GM18907 (cell line): ENCODE results near the gene FAR2.
"Not testable (repeated sequence)": the region's sequence is repeated elsewhere in the genome, so short reads cannot be mapped to it uniquely, and the experiment has no call there.

Source experiments
- ATAC-seq: cut with Tn5 transposase; IDR thresholded peaks from one replicate; pipeline ENCODE4 v1.9.1; 2021; ENCODE audit warnings: mild to moderate bottlenecking, moderate library complexity; ENCODE audit not compliant: unreplicated experiment

Gene FAR2

DNA sequence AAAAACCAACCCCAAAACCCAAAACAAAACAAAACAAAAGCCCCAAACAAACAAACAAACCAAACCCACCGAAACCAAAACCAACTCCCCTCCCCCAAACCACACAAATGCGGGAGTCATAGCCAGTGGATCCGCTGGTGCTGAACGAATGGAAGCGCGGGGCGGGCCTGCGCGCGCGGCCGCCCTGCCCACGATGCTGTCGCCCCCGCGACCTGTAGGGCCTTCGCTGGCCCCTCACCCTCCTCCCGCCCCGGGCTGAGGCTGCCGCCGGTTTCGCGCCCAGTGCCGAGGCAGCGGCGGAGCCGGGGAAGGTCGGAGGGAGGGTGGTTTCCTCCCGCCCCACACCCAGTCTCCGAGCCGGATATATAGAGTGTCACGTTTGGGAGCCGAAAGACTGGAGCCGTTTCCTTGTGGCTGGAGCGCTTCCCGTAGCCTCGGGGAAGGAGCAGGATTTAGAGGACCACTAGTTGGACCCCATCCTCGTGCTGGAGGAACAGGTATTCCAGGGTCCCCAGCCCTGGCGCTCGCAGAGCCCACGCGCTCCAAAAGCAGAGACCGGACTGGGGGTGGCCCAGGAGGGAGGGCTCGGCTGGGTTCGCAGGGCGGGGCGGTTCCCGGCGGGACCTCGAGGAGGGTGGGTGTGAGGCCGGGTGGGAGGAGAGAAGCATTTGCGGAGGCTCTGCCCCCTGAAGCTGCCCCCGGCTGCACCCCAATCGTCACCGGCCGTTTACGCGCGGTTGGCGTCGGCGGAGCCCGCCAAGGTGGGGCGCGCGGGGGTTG is at the start of gene FAR2:
TSS of gene FAR2 (plus strand) at position 368 of the 780 bp plus-strand sequence. CDS start 121,172 bp downstream, outside the sequence.
- ATAC-seq = peak; percentile 63

DNA sequence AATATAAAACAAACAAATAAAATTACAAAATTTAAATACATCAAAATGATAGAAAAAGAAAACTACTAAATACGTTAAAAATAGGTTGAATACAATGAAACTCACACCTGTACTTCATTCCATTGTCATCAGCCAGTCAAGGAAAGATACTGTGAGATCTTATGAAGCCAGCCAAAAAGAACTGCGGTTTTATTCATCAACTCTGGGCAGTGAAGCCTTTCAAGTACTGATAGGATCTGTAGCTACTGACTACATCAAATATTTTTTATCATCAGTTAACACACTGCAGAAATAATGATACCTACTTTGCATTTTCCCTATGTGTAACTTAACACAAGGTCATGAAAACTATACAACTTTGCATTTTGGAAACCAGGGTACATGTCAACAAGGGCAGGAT is 46.3 kb upstream of the FAR2 start:
- no peak for ATAC-seq

DNA sequence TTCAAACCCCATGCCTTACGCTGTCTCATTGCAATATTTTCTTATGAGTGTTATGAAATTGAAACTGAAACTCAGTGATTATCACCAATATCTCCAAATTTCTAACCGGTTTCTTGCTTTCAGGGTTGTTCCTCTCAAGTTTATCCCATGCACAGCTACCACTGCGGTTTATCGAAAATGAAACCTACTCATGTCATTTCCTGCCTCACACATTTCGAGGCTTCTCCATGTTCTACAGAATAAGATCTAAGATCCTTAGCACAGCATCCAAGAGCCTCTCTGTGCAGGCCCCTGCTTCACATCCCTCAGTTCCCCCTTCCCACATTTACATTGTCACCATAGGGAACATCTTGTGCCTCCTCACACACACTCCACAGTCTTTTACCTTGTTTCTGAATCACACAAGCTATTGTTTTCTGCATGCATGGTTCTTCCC is 45.5 kb upstream of the FAR2 start:
- peak; percentile 97 for ATAC-seq

DNA sequence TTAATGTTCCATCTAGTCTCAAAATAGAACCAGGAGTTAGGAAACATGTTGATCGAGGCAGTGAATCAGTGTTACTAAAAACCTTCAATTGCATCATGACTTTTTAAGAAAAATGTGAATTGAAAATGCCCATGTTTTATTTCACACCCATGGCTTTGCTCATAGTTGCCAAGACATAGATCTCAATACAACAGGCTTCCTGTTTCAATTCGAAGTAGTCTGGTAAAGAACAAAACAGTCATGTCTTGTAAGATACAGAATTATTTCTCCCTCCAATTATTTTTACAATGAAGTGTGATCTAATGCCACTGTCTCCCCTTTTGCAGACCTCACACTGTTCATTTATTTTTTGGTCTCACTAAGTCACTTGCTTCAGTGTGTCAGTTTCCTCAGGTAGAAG is 44.6 kb upstream of the FAR2 start:
- no peak for ATAC-seq

DNA sequence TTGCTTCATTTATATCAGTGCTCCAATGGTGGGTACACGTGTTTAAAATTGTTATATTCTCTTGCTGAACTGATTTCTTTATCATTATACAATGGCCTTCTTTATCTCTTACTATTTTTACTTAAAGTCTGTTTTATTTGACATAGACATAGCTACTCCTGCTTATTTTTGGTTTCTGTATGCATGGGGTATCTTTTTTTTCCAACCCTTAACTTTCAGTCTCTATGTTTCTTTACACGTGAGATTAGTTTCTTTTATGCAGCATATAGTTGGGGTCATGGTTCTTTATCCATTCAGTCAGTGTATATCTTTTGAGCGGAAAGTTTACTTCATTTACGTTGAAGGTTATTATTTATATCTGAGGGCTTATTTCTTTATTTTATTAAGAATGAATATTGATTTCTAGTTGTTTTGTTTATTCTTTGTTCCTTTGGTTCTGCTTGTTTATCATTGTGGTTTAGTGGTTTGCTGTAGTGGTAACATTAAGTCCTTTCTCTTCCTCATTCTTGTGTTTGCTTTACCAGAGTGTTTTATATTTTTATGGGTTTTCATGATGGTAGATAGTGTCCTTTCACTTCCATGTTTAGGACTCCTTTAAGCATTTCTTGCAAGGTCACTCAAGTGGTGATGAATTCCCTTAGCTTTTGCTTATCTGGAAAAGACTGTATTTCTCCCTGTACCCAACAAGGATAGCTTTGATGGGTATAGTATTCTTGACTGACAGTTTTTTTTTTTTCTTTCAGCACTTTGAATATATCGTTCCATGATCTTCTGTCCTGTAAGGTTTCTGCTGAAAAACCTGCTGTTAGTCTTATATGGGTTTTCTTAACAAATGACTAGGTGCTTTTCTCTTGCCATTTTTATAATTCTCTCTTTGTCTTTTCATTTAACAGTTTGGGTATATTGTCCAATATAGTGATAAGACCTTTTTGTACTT is 38.3 kb upstream of the FAR2 start:
- peak; percentile 87 for ATAC-seq

DNA sequence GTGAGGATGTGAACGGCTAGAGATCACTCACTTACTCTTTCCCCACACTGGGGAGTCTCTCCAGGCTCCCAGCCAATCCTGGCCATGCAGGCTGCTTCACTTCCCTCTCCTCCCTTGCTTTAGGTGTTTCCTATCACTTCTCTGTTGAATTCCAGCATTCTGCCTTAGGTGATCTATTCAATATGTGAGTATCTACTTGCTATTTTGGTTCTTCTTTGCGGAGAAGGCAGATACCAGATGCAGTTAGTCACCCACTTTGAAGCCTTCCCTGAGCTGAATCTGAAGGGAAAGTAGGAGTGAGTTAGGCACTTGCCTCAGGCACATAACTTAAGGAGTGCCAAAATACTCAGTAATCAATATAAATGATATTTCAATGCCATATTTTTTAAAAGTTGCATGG is 36.0 kb upstream of the FAR2 start:
- ATAC-seq = no peak

DNA sequence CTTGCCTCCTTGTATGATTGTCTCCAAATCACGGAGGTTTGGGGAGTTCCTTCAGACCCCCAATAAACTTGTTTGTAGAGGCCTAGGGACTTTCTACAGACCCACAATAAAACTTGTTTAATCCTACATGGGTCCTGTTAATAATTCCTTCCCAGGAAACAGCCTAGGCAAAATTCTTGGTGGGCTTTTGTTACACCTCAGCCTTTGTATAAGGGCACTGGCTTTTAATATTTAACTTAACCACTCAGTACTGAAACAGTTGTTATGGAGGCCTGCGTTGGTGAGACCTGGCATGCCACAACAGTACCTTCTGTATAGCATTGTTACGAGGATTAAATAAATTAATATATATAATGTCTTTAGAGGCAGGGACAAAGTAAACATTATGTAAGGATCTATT is 32.7 kb upstream of the FAR2 start:
- peak; percentile 83 for ATAC-seq

DNA sequence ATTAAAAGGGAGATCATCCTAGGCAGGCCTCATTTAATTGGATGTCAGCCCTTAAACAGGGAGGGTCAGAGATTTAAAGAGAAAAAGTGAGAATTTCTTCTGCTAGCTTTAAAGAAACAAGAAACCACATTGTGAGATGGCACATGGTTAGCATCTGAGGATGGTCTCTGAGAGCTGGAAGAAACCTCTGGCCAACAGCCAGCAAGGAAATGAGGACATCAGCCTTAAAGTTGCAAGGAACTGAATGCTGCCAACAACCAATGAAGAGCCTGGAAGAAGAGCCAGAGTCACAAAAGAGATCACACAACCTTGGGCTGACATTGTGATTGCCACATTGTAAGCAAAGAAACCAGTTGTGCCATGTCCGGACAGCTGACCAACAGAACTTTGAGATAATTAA is 17.5 kb upstream of the FAR2 start:
- no peak for ATAC-seq

DNA sequence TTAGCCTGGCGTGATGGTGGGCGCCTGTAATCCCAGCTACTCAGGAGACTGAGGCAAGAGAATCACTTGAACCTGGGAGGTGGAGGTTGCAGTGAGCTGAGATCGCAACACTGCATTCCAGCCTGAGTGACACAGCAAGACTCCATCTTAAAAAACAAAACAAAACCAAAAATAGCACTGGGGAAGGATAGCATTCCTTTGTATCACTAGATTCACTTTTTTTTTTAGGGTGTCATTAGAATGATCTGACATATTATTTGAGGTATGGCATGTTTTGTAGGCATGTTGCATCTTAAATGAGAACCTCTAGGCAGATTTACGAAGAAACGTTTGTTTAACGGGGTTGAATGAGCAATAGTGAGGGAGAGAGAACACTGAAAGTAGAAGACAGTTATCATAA is 16.8 kb upstream of the FAR2 start:
- no peak for ATAC-seq

DNA sequence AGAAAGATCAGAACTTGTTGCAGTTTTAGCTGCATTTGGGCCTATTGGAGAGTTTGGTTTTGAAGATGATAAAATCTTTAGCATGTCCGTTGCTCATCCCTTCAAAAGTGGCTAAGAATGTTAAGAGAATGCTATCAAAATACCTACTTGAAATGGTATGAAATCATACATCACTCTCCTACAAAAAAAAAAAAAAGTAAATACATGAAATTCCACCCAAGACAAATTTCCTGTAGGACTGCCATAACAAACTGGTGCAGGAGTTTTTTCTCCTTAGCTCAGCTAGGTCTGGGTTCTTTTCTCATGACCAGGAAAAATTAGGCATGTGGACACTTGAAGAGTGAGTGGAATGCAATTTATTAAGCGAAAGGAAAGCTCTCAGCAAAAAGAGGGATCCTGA is 15.9 kb upstream of the FAR2 start:
- ATAC-seq = no peak

DNA sequence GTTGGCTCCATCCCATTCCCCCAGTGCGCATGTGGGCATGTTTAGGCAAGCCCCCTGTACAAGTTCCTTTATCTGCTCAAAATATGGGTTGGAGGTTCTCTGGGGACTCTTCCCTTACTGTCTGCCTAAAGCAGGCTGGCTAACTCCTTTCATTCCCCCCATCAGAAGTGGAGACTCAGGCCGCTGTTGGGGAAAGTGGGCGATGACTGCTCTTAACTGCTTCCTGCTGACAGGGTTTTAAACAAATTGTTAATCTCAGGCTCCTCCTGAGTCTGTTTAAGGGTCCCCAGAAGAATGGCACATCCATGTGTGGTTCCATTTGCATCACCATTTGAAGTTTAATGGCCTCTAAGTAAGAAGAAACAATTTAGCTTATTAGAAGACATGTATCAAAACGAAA is 15.4 kb upstream of the FAR2 start:
- ATAC-seq = no peak

DNA sequence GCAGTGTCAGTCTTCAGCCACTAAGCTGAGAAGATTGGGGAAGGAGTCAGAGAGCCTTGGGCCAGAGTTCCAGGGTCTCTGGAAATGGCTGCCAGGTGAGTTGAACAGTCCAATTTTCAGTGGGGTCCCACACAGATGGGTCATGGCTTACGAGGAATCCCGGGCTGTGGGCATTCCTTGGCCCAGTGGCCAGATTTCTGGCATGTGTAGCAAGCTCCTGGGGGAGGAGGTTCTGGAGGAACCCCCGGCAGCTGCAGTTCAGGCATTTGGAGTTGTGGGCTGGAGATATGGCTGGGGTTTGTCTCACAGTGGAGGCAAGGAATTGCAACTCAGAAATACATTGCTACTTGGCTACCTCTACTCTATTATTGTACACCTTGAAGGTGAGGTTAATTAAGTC is 10.8 kb upstream of the FAR2 start:
- ATAC-seq = not testable (repeated sequence)

DNA sequence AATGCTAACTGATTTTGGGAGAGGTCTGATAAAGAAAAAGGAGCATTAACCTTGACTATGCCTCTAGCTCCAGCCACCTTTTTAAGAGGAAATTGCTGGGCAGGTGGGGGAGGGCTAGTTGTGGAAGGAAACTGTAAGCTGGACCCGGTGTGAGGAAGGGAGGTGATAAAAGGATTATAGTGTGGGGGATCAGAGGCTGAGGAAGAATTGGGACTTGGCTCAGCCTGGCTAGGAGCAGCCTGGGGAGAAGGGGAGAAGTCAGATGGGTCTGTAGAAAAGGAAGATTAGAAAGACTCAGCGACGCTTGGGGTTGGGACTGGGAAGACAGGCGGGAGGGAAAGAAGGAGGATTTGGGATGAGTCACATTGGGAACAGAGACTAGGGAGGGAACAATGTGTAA is 10.2 kb upstream of the FAR2 start:
- ATAC-seq = not testable (repeated sequence)

DNA sequence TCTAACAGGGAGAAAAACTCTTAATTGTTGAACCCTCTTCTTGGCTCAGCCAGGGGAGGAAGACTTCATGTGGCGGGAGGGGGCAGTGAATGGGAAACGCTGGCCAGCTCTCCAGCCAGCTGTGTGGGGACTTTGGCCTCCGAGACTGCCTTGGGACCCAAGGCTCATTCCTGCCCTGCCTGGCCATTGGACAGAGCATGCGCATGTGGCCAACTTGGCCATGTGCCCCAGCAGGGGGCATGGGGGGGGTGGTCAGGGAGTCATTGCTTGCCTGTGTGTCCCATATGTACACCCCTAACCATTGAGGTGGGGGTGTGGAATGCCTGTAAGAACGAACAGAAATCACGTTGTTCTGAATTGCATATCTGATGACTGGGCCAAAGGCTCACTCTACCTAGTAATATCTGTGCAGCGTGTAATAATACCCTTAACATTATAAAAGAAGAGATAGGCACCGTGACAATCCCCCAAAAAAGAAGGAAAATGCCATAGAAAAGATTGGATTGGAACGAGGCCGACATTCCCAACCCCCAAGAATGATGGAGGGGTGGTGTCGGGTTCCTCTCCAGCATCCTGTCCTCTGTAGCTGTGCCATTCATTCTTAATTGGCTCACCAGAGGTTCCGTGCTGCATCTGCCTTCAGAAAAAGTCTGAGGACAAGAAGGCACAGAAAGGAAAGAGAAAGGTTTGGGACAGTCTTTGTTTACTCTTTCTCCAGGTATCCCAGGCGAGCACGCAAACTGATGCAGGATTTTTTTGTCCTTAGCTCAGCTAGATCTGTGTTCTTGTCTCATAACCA is 3.5 kb upstream of the FAR2 start:
- no peak for ATAC-seq

DNA sequence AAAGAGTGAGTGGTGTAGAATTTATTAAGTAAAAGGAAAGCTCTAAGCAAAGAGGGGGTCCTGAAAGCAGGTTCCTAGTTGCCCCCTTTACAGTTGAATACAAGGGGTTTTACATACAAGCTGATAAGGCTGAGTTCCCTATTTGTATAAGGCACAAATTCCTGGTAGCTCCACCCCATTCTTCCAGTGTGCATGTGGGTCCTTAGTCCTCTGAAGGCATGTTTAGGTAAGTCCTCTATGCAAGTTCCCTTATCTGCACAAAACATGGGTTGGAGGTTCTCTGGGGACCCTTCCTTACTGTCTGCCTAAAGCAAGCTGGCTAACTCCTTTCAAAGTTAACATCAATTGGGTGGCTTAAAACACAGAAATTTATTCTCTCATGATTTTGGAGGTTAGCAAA is 2.9 kb upstream of the FAR2 start:
- no peak for ATAC-seq

DNA sequence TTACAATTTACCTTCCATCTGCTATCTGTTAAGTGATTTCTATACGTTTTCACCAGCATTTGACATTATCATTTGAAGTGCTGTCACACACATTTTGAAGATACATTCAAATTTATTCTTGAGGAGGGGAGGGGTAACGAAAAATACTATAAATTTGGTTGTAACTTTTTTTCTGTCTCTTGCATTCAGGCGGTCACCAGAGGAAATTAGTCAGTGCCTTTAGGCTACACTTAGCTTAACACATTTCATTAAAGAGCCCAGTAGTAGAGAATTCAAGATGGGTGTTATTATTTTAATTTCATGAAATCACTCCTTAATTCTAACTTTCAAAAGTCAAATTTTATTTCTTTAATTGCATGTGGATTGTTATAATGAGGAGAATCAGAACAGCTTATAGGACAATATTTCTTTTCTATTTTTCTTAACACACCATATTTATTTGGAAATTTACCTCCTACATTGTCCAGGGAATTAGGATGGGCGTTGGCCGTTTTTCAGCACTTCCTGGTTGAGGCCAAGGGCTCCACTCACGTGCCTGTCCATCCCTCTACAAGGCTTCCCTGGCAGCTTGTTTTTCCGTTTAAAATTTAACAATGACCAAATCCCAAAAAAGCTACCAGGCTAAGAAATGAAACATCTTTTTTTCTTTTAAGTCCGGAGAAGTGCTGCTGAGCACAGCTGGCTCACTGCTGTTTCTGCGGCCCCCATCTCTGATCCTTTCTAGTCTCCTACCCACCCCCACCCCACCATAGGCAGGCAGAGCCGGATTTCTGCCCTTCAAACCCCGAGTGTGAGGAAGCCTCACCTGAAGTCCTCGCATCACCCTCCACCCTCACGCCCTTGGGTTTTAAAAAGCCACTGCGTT is 1.1 kb upstream of the FAR2 start:
- no peak for ATAC-seq

DNA sequence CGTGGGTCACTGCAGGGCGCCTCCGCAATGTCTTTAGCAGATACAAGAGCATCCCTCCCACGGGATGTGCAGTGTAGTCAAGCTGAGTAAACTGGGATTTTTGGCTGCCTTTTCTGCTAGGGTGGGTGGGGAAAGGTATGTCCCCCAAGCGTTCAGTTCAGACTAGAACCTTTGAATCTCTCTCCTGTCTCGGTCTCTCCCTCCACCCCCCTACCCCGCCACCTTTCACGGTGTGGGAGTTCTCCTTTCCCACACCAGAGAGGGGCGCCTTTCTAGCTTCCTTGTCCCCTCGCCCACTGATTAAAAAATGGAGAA is 525 bp upstream of the FAR2 start:
- ATAC-seq = peak; percentile 10

DNA sequence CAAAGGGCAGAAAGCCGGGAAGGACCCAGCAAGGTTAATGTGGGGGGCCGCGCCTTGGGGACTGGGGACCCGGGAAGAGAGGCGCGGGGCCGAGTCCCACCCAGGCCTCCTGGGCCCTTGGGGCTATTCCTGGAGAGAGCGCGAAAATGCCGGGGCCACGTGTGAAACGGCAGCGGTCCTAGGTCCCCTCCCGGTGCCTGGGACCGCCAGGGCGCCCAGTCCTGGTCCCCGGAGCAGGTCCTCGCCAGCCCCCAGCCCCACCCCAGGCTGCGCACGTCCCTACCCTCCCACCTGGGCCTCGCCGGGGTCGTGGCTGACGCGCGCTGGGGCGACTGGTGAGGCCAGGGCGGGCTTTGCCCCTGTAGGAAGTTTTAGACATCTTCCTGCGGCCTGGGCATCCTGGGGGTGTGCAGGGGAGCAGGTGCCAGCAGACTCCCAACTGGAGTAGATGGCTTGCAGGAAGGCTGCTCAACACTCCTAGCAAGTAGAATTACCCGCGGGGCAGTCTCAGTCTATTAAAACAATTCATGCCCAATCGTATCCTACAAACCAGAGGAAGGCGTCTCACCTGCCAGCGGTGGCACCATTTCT is 708 bp downstream of the FAR2 start:
- ATAC-seq = peak; percentile 24

DNA sequence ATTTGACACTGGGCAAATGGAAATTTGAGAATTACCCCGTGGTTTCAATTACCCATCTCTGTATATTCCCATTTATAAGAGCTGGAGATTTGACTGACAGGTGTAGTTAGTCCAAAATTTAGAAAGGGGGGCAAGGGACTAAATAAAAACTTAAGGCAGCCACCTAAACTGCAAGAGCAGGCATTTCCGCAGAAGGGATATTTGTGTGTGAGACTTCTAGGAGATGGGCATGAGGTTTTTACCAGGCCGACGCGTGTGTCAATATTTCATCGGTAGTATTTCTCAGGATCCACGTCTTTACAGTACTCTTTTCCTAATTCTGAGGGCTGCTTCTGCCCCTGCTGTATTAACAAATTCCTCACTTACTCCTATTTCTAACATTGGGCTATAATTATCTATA is 1.4 kb downstream of the FAR2 start:
- ATAC-seq = no peak
